Prostate gland (tissue), 2 donors: ENCODE results near the gene NKIRAS1.

ENCODE experiments used
- CTCF ChIP-seq, 4 experiments: fragments of 200-600 bp in 2 of 4; fragments of 450-650 bp in 2 of 4; sonication (generic) in 2 of 4; IDR thresholded peaks; 1 replicate in 3 of 4; 2 replicates in 1 of 4; pipeline ENCODE4 v1.5.1; 2016 to 2019; ENCODE audit warnings: antibody characterized with exemption in 4 of 4, mild to moderate bottlenecking in 2 of 4, moderate library complexity in 2 of 4
- POLR2A ChIP-seq: fragments of 450-650 bp; IDR thresholded peaks from one replicate; pipeline ENCODE4 v1.6.1; 2016; ENCODE audit warnings: antibody characterized with exemption, mild to moderate bottlenecking
- POLR2AphosphoS5 ChIP-seq: sonication (generic); formaldehyde crosslinking; IDR thresholded peaks from one replicate; pipeline ENCODE4 v1.6.1; 2017; ENCODE audit warnings: antibody characterized with exemption

GRCh38 chr3:23859839-23860382 lies 56.9 kb downstream of the NKIRAS1 start:
- TF ChIP-seq CTCF (IDR thresholded peaks at IDR 0.05) (no peak), POLR2AphosphoS5 (no peak), POLR2A (no peak)
